Measurements from ENCODE around the gene TXNDC17.

- TF ChIP-seq POLR2AphosphoS5 (IDR thresholded peaks at IDR 0.05; ENCODE audit: low read depth, low read length): no peak
- no peak for TF ChIP-seq TAF1 (IDR thresholded peaks at IDR 0.05; ENCODE audit: low read depth, low read length)
- no peak for TF ChIP-seq POU2F2 (IDR thresholded peaks at IDR 0.05; ENCODE audit: low read depth, low read length)
These were observed 43.0 kb downstream of the TXNDC17 start for GRCh38 chr17:6683730-6684459.
